ENCODE measurements around the gene XPO6. TPM values are rescaled to one million over a fixed set of nuclear protein-coding genes. Genes with fewer than 3 reads are reported as not detected.

The XPO6 gene
- total RNA-seq, 4 donors from 2014 or later, result 88.2 to 160 (median 118) TPM

GRCh38 chr16:28085389-28086171, 126.2 kb downstream of the XPO6 start:
- TF ChIP-seq POLR2A (IDR thresholded peaks at IDR 0.05), result no peak
- no peak for TF ChIP-seq CTCF (IDR thresholded peaks at IDR 0.05)
- no peak overlapping the region for H3K4me3 ChIP-seq (replicated peaks in 1 of 3)
- no peak for DNase-seq
- H3K36me3 ChIP-seq, result no peaks in the 10 kb centered on the region
- no peaks in the 10 kb centered on the region for H3K27me3 ChIP-seq
- intact Hi-C loops (cut with DNase I), result no loop called here
- 72% methylated on average over 12 of the region's 12 CpGs for WGBS, 2 donors
- no peaks in the 10 kb centered on the region for H3K9me3 ChIP-seq
- no peak overlapping the region for H3K27ac ChIP-seq
- no peaks in the 10 kb centered on the region for H3K4me1 ChIP-seq

- no peak for TF ChIP-seq CTCF (IDR thresholded peaks at IDR 0.05)
- no peak for TF ChIP-seq POLR2A (IDR thresholded peaks at IDR 0.05)
- H3K27me3 ChIP-seq, result no peaks in the 10 kb centered on the region
- no peaks in the 10 kb centered on the region for H3K36me3 ChIP-seq
- no peak overlapping the region for H3K27ac ChIP-seq
- H3K4me1 ChIP-seq, result no peaks in the 10 kb centered on the region
- 95% methylated on average over 6 of the region's 6 CpGs for WGBS, 2 donors
- intact Hi-C loops (cut with DNase I), result no loop called here
- H3K4me3 ChIP-seq (replicated peaks in 1 of 3), result no peak overlapping the region
- no peaks in the 10 kb centered on the region for H3K9me3 ChIP-seq
- DNase-seq, result no peak
Observed at GRCh38 chr16:28084209-28084608, 127.6 kb downstream of the XPO6 start.

- H3K9me3 ChIP-seq, result no peaks in the 10 kb centered on the region
- TF ChIP-seq CTCF (IDR thresholded peaks at IDR 0.05) (no peak), POLR2A (IDR thresholded peaks at IDR 0.05) (no peak)
- no peaks in the 10 kb centered on the region for H3K36me3 ChIP-seq
- H3K27ac ChIP-seq, result no peak overlapping the region
- H3K27me3 ChIP-seq, result no peaks in the 10 kb centered on the region
- H3K4me3 ChIP-seq (replicated peaks in 1 of 3), result no peak overlapping the region
- WGBS, 2 donors, result 79 to 89% methylated on average over 9 to 13 of the region's 13 CpGs
- DNase-seq, result no peak
- H3K4me1 ChIP-seq, result no peaks in the 10 kb centered on the region
- intact Hi-C loops (cut with DNase I), result no loop called here
Observed at GRCh38 chr16:28082624-28083023, 129.1 kb downstream of the XPO6 start.

- no peaks in the 10 kb centered on the region for H3K36me3 ChIP-seq
- no peak overlapping the region for H3K4me3 ChIP-seq (replicated peaks in 1 of 3)
- no peaks in the 10 kb centered on the region for H3K9me3 ChIP-seq
- H3K4me1 ChIP-seq, result no peaks in the 10 kb centered on the region
- H3K27ac ChIP-seq, result no peak overlapping the region
- DNase-seq, result no peak
- intact Hi-C loops (cut with DNase I), result no loop called here
- H3K27me3 ChIP-seq, result no peaks in the 10 kb centered on the region
- TF ChIP-seq POLR2A (IDR thresholded peaks at IDR 0.05), result no peak
- TF ChIP-seq CTCF (IDR thresholded peaks at IDR 0.05), result no peak
- 79 to 84% methylated on average over 9 of the region's 9 CpGs for WGBS, 2 donors
Observed at GRCh38 chr16:28081391-28081968, 130.3 kb downstream of the XPO6 start.

- H3K36me3 ChIP-seq, result no peaks in the 10 kb centered on the region
- no peak overlapping the region for H3K4me3 ChIP-seq (replicated peaks in 1 of 3)
- H3K27me3 ChIP-seq, result no peaks in the 10 kb centered on the region
- no peak for DNase-seq
- WGBS, 2 donors, result 73 to 81% methylated on average over 6 of the region's 6 CpGs
- H3K4me1 ChIP-seq, result no peaks in the 10 kb centered on the region
- TF ChIP-seq POLR2A (IDR thresholded peaks at IDR 0.05), result no peak
- no peak for TF ChIP-seq CTCF (IDR thresholded peaks at IDR 0.05)
- H3K27ac ChIP-seq, result no peak overlapping the region
- no peaks in the 10 kb centered on the region for H3K9me3 ChIP-seq
- intact Hi-C loops (cut with DNase I), result no loop called here
Observed at GRCh38 chr16:28078261-28078660, 133.5 kb downstream of the XPO6 start.
